MM.1S (cell line): ENCODE data around the gene ALDH5A1.
A peak's percentile ranks its signal among the peaks of the same experiment; 100 is the strongest.

ENCODE experiments used
- DNase-seq: peaks from one replicate; pipeline ENCODE4 v3.0.0-alpha.2; 2015
- H2AFZ ChIP-seq: fragments of 300-600 bp; sonication (generic); 2 replicates; pipeline ENCODE4 v1.6.0; 2016; ENCODE audit warnings: antibody characterized with exemption, low read length
- H3F3A ChIP-seq: fragments of 300-600 bp; sonication (generic); 2 replicates; pipeline ENCODE4 v1.6.1; 2016; ENCODE audit warnings: mild to moderate bottlenecking, antibody characterized with exemption, low read length, moderate library complexity, mixed read lengths; ENCODE audit not compliant: insufficient read depth
- H3K27ac ChIP-seq: fragments of 300-600 bp; sonication (generic); 2 replicates; pipeline ENCODE4 v1.5.1; 2016; ENCODE audit warnings: mild to moderate bottlenecking, low read length
- H3K27me3 ChIP-seq: fragments of 300-600 bp; sonication (generic); replicated peaks from 2 replicates; pipeline ENCODE4 v1.6.0; 2016; ENCODE audit warnings: low read length; ENCODE audit not compliant: insufficient read depth
- H3K36me3 ChIP-seq: fragments of 300-600 bp; sonication (generic); replicated peaks from 2 replicates; pipeline ENCODE4 v1.6.1; 2016; ENCODE audit warnings: mild to moderate bottlenecking, low read length, mixed read lengths; ENCODE audit not compliant: insufficient read depth
- H3K4me1 ChIP-seq: fragments of 300-600 bp; sonication (generic); 2 replicates; pipeline ENCODE4 v1.6.1; 2016; ENCODE audit warnings: low read length, mixed read lengths
- H3K4me2 ChIP-seq: fragments of 300-600 bp; sonication (generic); 2 replicates; pipeline ENCODE4 v1.6.0; 2016; ENCODE audit warnings: low read depth, low read length
- H3K4me3 ChIP-seq: fragments of 300-600 bp; sonication (generic); 2 replicates; pipeline ENCODE4 v1.5.1; 2016; ENCODE audit warnings: low read length, mixed read lengths
- H3K79me2 ChIP-seq: fragments of 300-600 bp; sonication (generic); 2 replicates; pipeline ENCODE4 v1.6.1; 2016; ENCODE audit warnings: mixed run types, low read length, mixed read lengths
- H3K9ac ChIP-seq: fragments of 300-600 bp; sonication (generic); 2 replicates; pipeline ENCODE4 v1.6.1; 2016; ENCODE audit warnings: low read length, mixed read lengths
- H3K9me2 ChIP-seq: fragments of 300-600 bp; sonication (generic); replicated peaks from 2 replicates; pipeline ENCODE4 v1.6.1; 2016; ENCODE audit warnings: mild to moderate bottlenecking, low read length, mixed read lengths; ENCODE audit not compliant: insufficient read depth
- H3K9me3 ChIP-seq: fragments of 300-600 bp; sonication (generic); replicated peaks from 2 replicates; pipeline ENCODE4 v1.6.1; 2016; ENCODE audit warnings: mild to moderate bottlenecking, low read length, mixed read lengths; ENCODE audit not compliant: insufficient read depth
- H4K20me1 ChIP-seq: fragments of 300-600 bp; sonication (generic); 2 replicates; pipeline ENCODE4 v1.6.1; 2016; ENCODE audit warnings: mild to moderate bottlenecking, low read length, moderate library complexity, mixed read lengths; ENCODE audit not compliant: insufficient read depth
- EZH2 ChIP-seq: fragments of 300-600 bp; sonication (generic); optimal IDR thresholded peaks from 2 replicates; pipeline ENCODE3; 2017; ENCODE audit warnings: low read depth, mild to moderate bottlenecking, antibody characterized with exemption, low read length, mixed read lengths
- EZH2phosphoT487 ChIP-seq: fragments of 300-600 bp; sonication (generic); IDR thresholded peaks from 2 replicates; pipeline ENCODE4 v1.6.1; 2018; ENCODE audit warnings: antibody characterized with exemption, low read length
- TF ChIP-seq, protein P1 (sequence below): fragments of 300-600 bp; sonication (generic); IDR thresholded peaks from 2 replicates; pipeline ENCODE4 v1.5.1; 2016; ENCODE audit warnings: antibody characterized with exemption, low read length, mixed read lengths

The ALDH5A1 gene

GRCh38 chr6:24517659-24518543 lies 23.1 kb downstream of the ALDH5A1 start:
- TF ChIP-seq EZH2phosphoT487 (no peak), EZH2 (no peak)
- TF ChIP-seq, protein P1, sequence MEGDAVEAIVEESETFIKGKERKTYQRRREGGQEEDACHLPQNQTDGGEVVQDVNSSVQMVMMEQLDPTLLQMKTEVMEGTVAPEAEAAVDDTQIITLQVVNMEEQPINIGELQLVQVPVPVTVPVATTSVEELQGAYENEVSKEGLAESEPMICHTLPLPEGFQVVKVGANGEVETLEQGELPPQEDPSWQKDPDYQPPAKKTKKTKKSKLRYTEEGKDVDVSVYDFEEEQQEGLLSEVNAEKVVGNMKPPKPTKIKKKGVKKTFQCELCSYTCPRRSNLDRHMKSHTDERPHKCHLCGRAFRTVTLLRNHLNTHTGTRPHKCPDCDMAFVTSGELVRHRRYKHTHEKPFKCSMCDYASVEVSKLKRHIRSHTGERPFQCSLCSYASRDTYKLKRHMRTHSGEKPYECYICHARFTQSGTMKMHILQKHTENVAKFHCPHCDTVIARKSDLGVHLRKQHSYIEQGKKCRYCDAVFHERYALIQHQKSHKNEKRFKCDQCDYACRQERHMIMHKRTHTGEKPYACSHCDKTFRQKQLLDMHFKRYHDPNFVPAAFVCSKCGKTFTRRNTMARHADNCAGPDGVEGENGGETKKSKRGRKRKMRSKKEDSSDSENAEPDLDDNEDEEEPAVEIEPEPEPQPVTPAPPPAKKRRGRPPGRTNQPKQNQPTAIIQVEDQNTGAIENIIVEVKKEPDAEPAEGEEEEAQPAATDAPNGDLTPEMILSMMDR, result no peak
- peak overlapping the region; percentile 84 for H3K4me2 ChIP-seq
- peaks cover 23% of the 10 kb centered on the region for H3F3A ChIP-seq
- peak; percentile 53 for DNase-seq
- peak overlapping the region; percentile 36 for H2AFZ ChIP-seq
- no peaks in the 10 kb centered on the region for H3K27me3 ChIP-seq
- no peaks in the 10 kb centered on the region for H3K9me2 ChIP-seq
- peak overlapping the region; percentile 82 for H3K27ac ChIP-seq
- peaks cover 41% of the 10 kb centered on the region for H3K4me1 ChIP-seq
- no peaks in the 10 kb centered on the region for H4K20me1 ChIP-seq
- H3K9me3 ChIP-seq, result no peaks in the 10 kb centered on the region
- H3K4me3 ChIP-seq, result peak overlapping the region; percentile 35
- H3K79me2 ChIP-seq, result no peaks in the 10 kb centered on the region
- H3K9ac ChIP-seq, result peak overlapping the region; percentile 47
- H3K36me3 ChIP-seq, result no peaks in the 10 kb centered on the region

- no peak overlapping the region for H3K4me3 ChIP-seq
- TF ChIP-seq EZH2 (no peak), EZH2phosphoT487 (no peak)
- TF ChIP-seq, protein P1, result peak; percentile 86
- no peaks in the 10 kb centered on the region for H3K79me2 ChIP-seq
- H3K9me3 ChIP-seq, result no peaks in the 10 kb centered on the region
- H3K4me1 ChIP-seq, result peaks cover 28% of the 10 kb centered on the region
- no peaks in the 10 kb centered on the region for H3K36me3 ChIP-seq
- H3F3A ChIP-seq, result peaks cover 16% of the 10 kb centered on the region
- peak; percentile 45 for DNase-seq
- no peak overlapping the region for H3K9ac ChIP-seq
- H3K9me2 ChIP-seq, result no peaks in the 10 kb centered on the region
- H3K27ac ChIP-seq, result no peak overlapping the region
- H4K20me1 ChIP-seq, result no peaks in the 10 kb centered on the region
- H2AFZ ChIP-seq, result 0 out of 2 replicates have a peak overlapping the region, but pooled peaks have one; percentile 5
- H3K4me2 ChIP-seq, result no peak overlapping the region
- no peaks in the 10 kb centered on the region for H3K27me3 ChIP-seq
Observed at GRCh38 chr6:24520929-24521546, 26.3 kb downstream of the ALDH5A1 start.

- no peak for DNase-seq
- TF ChIP-seq, protein P1, result no peak
- TF ChIP-seq EZH2phosphoT487 (no peak), EZH2 (no peak)
- no peaks in the 10 kb centered on the region for H4K20me1 ChIP-seq
- no peaks in the 10 kb centered on the region for H3K9me3 ChIP-seq
- H3K79me2 ChIP-seq, result no peaks in the 10 kb centered on the region
- H3K9me2 ChIP-seq, result no peaks in the 10 kb centered on the region
- H3K4me1 ChIP-seq, result peaks cover 21% of the 10 kb centered on the region
- H3K27me3 ChIP-seq, result no peaks in the 10 kb centered on the region
- no peaks in the 10 kb centered on the region for H3K36me3 ChIP-seq
- no peak overlapping the region for H2AFZ ChIP-seq
- H3F3A ChIP-seq, result peaks cover 8% of the 10 kb centered on the region
- no peak overlapping the region for H3K4me2 ChIP-seq
- no peak overlapping the region for H3K4me3 ChIP-seq
- no peak overlapping the region for H3K9ac ChIP-seq
- H3K27ac ChIP-seq, result no peak overlapping the region
Observed at GRCh38 chr6:24522228-24523176, 27.7 kb downstream of the ALDH5A1 start.
